Measurements from ENCODE around the gene PRKN. TPM values are rescaled to one million over a fixed set of nuclear protein-coding genes. Genes with fewer than 3 reads are reported as not detected.

The PRKN gene
- total RNA-seq, 1 donor from 2014 or later: 0.79 TPM

DNA sequence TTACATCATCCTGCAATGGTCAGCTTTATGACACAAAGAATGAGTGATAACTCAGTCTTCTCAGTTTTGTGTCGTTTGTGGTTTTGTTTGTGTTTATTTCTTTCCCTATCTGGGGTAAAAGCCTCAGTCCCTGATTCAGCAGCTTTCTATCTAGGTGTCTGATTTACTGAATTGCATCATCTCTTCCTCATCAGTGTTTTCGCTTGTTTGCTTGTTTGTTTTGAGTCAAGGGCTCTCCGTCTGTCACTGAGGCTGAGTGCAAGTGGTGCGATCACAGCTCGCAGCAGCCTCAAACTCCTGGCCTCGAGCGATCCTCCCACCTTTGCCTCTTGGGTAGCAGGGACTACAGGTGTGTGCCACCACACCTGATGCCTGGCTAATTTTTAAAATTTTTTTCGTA lies 548.9 kb downstream of the PRKN start:
- no peaks in the 10 kb centered on the region for H3K36me3 ChIP-seq (ENCODE audit: control insufficient read depth, insufficient read depth, low read length)
- no peak for DNase-seq (ENCODE audit: low read depth)
- H3K27me3 ChIP-seq (ENCODE audit: control insufficient read depth, insufficient read depth, low read length): no peaks in the 10 kb centered on the region
- FAIRE-seq: no peak
- TF ChIP-seq, protein P1, sequence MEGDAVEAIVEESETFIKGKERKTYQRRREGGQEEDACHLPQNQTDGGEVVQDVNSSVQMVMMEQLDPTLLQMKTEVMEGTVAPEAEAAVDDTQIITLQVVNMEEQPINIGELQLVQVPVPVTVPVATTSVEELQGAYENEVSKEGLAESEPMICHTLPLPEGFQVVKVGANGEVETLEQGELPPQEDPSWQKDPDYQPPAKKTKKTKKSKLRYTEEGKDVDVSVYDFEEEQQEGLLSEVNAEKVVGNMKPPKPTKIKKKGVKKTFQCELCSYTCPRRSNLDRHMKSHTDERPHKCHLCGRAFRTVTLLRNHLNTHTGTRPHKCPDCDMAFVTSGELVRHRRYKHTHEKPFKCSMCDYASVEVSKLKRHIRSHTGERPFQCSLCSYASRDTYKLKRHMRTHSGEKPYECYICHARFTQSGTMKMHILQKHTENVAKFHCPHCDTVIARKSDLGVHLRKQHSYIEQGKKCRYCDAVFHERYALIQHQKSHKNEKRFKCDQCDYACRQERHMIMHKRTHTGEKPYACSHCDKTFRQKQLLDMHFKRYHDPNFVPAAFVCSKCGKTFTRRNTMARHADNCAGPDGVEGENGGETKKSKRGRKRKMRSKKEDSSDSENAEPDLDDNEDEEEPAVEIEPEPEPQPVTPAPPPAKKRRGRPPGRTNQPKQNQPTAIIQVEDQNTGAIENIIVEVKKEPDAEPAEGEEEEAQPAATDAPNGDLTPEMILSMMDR (IDR thresholded peaks at IDR 0.05; ENCODE audit: insufficient read depth, low read length, severe bottlenecking): no peak
- H3K4me3 ChIP-seq (ENCODE audit: low read depth, low read length): no peak overlapping the region

DNA sequence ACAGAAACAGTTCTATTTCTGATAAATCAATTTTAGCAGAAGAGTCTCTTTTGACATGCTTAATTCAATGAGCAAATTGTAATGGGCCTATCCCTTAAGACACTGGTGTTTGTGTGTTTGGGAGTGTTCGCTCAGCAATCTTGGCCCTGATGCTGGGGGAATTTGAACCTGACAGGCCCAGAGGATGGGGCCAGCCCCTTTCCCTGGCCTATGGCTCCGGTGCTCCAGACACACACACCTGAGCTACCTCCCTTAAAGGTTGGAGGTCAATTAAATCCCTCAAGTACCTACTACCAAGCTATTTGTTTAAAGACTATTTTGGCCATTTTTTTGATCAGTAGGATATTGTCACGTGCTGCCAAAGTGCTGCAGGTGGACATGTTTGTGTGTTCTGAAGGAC lies 549.3 kb downstream of the PRKN start:
- TF ChIP-seq, protein P1 (IDR thresholded peaks at IDR 0.05; ENCODE audit: insufficient read depth, low read length, severe bottlenecking): no peak
- no peaks in the 10 kb centered on the region for H3K36me3 ChIP-seq (ENCODE audit: control insufficient read depth, insufficient read depth, low read length)
- no peak overlapping the region for H3K4me3 ChIP-seq (ENCODE audit: low read depth, low read length)
- FAIRE-seq: no peak
- no peaks in the 10 kb centered on the region for H3K27me3 ChIP-seq (ENCODE audit: control insufficient read depth, insufficient read depth, low read length)
- no peak for DNase-seq (ENCODE audit: low read depth)

DNA sequence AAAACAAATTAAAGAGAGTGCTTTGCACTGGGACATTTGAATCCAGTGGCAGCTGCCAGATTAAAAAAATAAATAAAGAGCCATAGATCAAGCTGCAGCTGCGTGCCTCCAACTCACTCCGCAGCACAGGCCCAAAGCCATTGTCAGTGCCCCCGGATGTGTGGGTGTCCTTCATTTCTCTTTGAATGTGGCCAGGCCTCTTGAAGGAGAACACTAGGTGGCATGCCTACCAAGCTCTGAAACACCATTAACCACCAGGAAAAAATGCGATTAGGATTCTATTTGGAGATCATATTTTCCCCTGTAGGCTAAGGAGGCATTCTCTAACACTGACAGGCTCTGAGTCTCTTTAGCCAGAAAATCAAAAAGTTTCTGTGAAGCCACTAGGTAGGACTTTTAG lies 549.8 kb downstream of the PRKN start:
- Histone ChIP-seq H3K36me3 (ENCODE audit: control insufficient read depth, insufficient read depth, low read length) (no peaks in the 10 kb centered on the region), H3K4me3 (ENCODE audit: low read depth, low read length) (no peak overlapping the region), H3K27me3 (ENCODE audit: control insufficient read depth, insufficient read depth, low read length) (no peaks in the 10 kb centered on the region)
- FAIRE-seq (no peak), DNase-seq (ENCODE audit: low read depth) (no peak)
- TF ChIP-seq, protein P1 (IDR thresholded peaks at IDR 0.05; ENCODE audit: insufficient read depth, low read length, severe bottlenecking): no peak

DNA sequence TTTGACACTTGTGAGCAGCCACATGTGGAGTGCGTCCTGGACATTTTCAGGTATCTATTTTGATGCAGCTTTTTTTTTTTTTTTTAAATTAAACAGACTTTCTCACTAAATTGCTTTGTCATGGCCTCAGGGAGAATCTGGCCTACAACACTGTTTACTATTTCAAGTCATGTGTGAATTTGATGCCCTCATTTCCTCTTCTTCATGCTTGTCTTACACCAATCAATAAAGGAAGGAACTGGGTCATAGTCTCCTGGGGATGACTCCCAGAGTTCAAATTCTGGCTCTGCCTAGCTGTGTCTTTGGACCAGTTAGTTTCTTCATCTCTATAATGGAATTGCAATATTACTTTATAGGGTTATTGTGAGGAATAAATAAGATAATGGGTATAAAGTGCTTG lies 554.1 kb downstream of the PRKN start:
- no peak for FAIRE-seq
- no peak for DNase-seq (ENCODE audit: low read depth)
- TF ChIP-seq, protein P1 (IDR thresholded peaks at IDR 0.05; ENCODE audit: insufficient read depth, low read length, severe bottlenecking): no peak
- Histone ChIP-seq H3K27me3 (ENCODE audit: control insufficient read depth, insufficient read depth, low read length) (no peaks in the 10 kb centered on the region), H3K36me3 (ENCODE audit: control insufficient read depth, insufficient read depth, low read length) (no peaks in the 10 kb centered on the region), H3K4me3 (ENCODE audit: low read depth, low read length) (no peak overlapping the region)

DNA sequence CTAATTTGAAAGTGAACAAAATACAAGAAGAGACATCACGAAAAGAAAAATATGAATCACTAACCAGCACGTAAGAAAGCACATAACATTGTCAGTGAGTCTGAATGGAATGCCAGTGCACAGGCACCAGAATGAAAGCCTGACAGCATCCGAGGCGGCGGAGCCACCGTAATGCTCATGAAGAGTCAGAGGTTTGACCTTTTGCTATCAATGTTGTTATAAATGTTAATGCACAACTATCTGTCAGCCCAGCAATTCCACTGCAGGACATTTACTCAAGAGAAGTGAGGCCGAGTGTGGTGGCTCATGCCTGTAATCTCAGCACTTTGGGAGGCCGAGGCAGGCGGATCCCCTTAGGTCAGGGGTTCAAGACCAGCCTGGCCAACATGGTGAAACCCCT lies 562.1 kb downstream of the PRKN start:
- H3K27me3 ChIP-seq (ENCODE audit: control insufficient read depth, insufficient read depth, low read length): no peaks in the 10 kb centered on the region
- H3K4me3 ChIP-seq (ENCODE audit: low read depth, low read length): no peak overlapping the region
- DNase-seq (ENCODE audit: low read depth): no peak
- H3K36me3 ChIP-seq (ENCODE audit: control insufficient read depth, insufficient read depth, low read length): no peaks in the 10 kb centered on the region
- TF ChIP-seq, protein P1 (IDR thresholded peaks at IDR 0.05; ENCODE audit: insufficient read depth, low read length, severe bottlenecking): no peak
- FAIRE-seq: no peak

DNA sequence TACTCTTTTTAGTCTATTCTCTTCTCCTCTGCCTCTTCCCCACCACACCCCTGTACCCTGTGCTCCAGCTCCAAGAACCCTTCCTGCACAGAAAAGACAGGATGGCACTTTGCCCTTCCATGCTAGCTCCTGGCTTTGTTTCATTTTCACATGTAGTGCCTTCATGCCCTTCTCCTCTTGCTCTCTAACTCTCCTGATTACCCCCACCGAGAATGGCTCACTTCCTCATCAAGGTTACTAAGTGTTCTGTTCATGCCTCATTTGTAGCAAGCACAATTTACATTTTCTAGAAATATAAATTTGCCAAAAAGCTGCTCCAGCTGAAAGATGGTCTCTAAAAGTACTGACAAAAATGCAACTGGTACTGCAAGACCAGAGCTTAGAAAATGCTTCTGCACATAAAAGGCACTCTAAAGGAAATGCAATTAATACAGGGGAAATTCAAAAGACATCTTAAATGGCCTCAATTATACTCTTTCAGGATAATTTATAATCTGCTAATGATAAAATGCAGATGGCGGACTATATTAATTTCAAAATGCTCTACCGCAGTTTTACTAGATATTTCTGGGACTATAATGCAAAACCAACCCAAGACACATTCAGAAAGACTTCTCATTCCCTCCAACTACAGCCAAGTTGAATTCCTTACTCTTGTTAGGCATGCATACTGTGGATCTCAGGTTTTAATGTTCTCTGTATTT lies 570.2 kb downstream of the PRKN start:
- no peak for FAIRE-seq
- H3K4me3 ChIP-seq (ENCODE audit: low read depth, low read length): no peak overlapping the region

More for the DNA sequence above, 570.2 kb downstream of the PRKN start:
- DNase-seq (ENCODE audit: low read depth): no peak
- no peaks in the 10 kb centered on the region for H3K27me3 ChIP-seq (ENCODE audit: control insufficient read depth, insufficient read depth, low read length)
- H3K36me3 ChIP-seq (ENCODE audit: control insufficient read depth, insufficient read depth, low read length): no peaks in the 10 kb centered on the region
- TF ChIP-seq, protein P1 (IDR thresholded peaks at IDR 0.05; ENCODE audit: insufficient read depth, low read length, severe bottlenecking): no peak

Measured in bronchial epithelial cell (primary cell).